BE2C (cell line): ENCODE results near the gene EPHA10.
A peak's percentile ranks its signal among the peaks of the same experiment; 100 is the strongest.

Experiments
- DNase-seq: peaks from one replicate; pipeline ENCODE4 v3.0.0-alpha.2; 2020
- H3K27me3 ChIP-seq: fragments of 250-450 bp; sonication (Bioruptor Pico); 2 replicates; pipeline ENCODE4 v1.5.1; 2020; ENCODE audit warnings: mild to moderate bottlenecking
- H3K36me3 ChIP-seq: fragments of 250-450 bp; sonication (Bioruptor Pico); 2 replicates; pipeline ENCODE4 v1.5.1; 2020; ENCODE audit warnings: mild to moderate bottlenecking
- H3K4me1 ChIP-seq: fragments of 250-450 bp; sonication (Bioruptor Pico); 2 replicates; pipeline ENCODE4 v1.5.1; 2020
- H3K4me3 ChIP-seq: 2 replicates; pipeline ENCODE4 v1.5.1; 2011; ENCODE audit warnings: low read depth, low read length
- H3K9me3 ChIP-seq: fragments of 250-450 bp; sonication (Bioruptor Pico); 2 replicates; pipeline ENCODE4 v1.5.1; 2020
- CTCF ChIP-seq: IDR thresholded peaks from 2 replicates; pipeline ENCODE4 v1.5.1; 2012; ENCODE audit warnings: mild to moderate bottlenecking, low read depth, low read length

EPHA10 gene

GRCh38 chr1:37755290-37755689 lies 9.6 kb downstream of the EPHA10 start:
- Histone ChIP-seq H3K27me3 (peaks cover 14% of the 10 kb centered on the region), H3K4me3 (no peak overlapping the region), H3K9me3 (no peaks in the 10 kb centered on the region), H3K36me3 (no peaks in the 10 kb centered on the region), H3K4me1 (no peaks in the 10 kb centered on the region)
- TF ChIP-seq CTCF, result no peak
- DNase-seq, result no peak

- Histone ChIP-seq H3K4me3 (no peak overlapping the region), H3K27me3 (peaks cover 14% of the 10 kb centered on the region), H3K4me1 (no peaks in the 10 kb centered on the region), H3K9me3 (no peaks in the 10 kb centered on the region), H3K36me3 (no peaks in the 10 kb centered on the region)
- no peak for DNase-seq
- TF ChIP-seq CTCF, result no peak
These were observed 11.2 kb downstream of the EPHA10 start for GRCh38 chr1:37753473-37754321.

GRCh38 chr1:37752583-37753471 lies 12.1 kb downstream of the EPHA10 start:
- no peaks in the 10 kb centered on the region for H3K36me3 ChIP-seq
- no peak for TF ChIP-seq CTCF
- H3K4me1 ChIP-seq, result no peaks in the 10 kb centered on the region
- DNase-seq, result peak; percentile 43
- H3K27me3 ChIP-seq, result peaks cover 14% of the 10 kb centered on the region
- H3K4me3 ChIP-seq, result no peak overlapping the region
- no peaks in the 10 kb centered on the region for H3K9me3 ChIP-seq

- no peaks in the 10 kb centered on the region for H3K9me3 ChIP-seq
- H3K4me3 ChIP-seq, result no peak overlapping the region
These were observed 12.7 kb downstream of the EPHA10 start for GRCh38 chr1:37752213-37752582.

GRCh38 chr1:37748565-37748964 lies 16.4 kb downstream of the EPHA10 start:
- no peak for TF ChIP-seq CTCF
- DNase-seq, result no peak
- H3K4me3 ChIP-seq, result no peak overlapping the region
- H3K9me3 ChIP-seq, result no peaks in the 10 kb centered on the region
- H3K4me1 ChIP-seq, result no peaks in the 10 kb centered on the region
- H3K27me3 ChIP-seq, result peaks cover 10% of the 10 kb centered on the region
- H3K36me3 ChIP-seq, result no peaks in the 10 kb centered on the region

More at GRCh38 chr1:37752213-37752582, 12.7 kb downstream of the EPHA10 start:
- H3K36me3 ChIP-seq, result no peaks in the 10 kb centered on the region
- DNase-seq, result no peak
- peaks cover 14% of the 10 kb centered on the region for H3K27me3 ChIP-seq
- H3K4me1 ChIP-seq, result no peaks in the 10 kb centered on the region
- TF ChIP-seq CTCF, result no peak

- Histone ChIP-seq H3K36me3 (no peaks in the 10 kb centered on the region), H3K4me1 (no peaks in the 10 kb centered on the region), H3K4me3 (no peak overlapping the region), H3K9me3 (no peaks in the 10 kb centered on the region), H3K27me3 (peaks cover under 1% of the 10 kb centered on the region)
- DNase-seq, result no peak
- TF ChIP-seq CTCF, result no peak
These were observed 18.1 kb downstream of the EPHA10 start for GRCh38 chr1:37746806-37747205.
